Stimulated activated CD4-positive, alpha-beta T cell treated with anti-CD3 and anti-CD28 coated beads, Interleukin-1b, Interleukin-23, amount 100 ng/mL, for 48 hours (primary cell): Measurements from ENCODE around the gene TRIM72.
"Not testable (repeated sequence)": the region's sequence is repeated elsewhere in the genome, so short reads cannot be mapped to it uniquely, and the experiment has no call there.

Experiments used
- DNase-seq: peaks from one replicate; pipeline ENCODE4 v3.0.0-alpha.2; 2020

Gene TRIM72

GRCh38 chr16:31191697-31192428 is 22.1 kb upstream of the TRIM72 start:
- no peak for DNase-seq

- DNase-seq = no peak
These were observed 20.9 kb upstream of the TRIM72 start for GRCh38 chr16:31192856-31193642.

- no peak for DNase-seq
These were observed 20.0 kb upstream of the TRIM72 start for GRCh38 chr16:31193874-31194273.

- no peak for DNase-seq
These were observed 19.0 kb upstream of the TRIM72 start for GRCh38 chr16:31194898-31195297.

- DNase-seq = not testable (repeated sequence)
These were observed 18.1 kb upstream of the TRIM72 start for GRCh38 chr16:31195861-31196260.

- no peak for DNase-seq
These were observed 17.4 kb upstream of the TRIM72 start for GRCh38 chr16:31196324-31197088.

- DNase-seq = no peak
These were observed 15.6 kb upstream of the TRIM72 start for GRCh38 chr16:31198207-31198882.

GRCh38 chr16:31199430-31200041 is 14.4 kb upstream of the TRIM72 start:
- no peak for DNase-seq

- not testable (repeated sequence) for DNase-seq
These were observed 13.8 kb upstream of the TRIM72 start for GRCh38 chr16:31200111-31200510.

- peak; percentile 63 for DNase-seq
These were observed 12.9 kb upstream of the TRIM72 start for GRCh38 chr16:31200821-31201568.

- no peak for DNase-seq
These were observed 12.1 kb upstream of the TRIM72 start for GRCh38 chr16:31201582-31202413.

- no peak for DNase-seq
These were observed 11.2 kb upstream of the TRIM72 start, which contains the start of gene PYCARD for GRCh38 chr16:31202414-31203375. TSS of gene PYCARD (minus strand) at chr16:31202760. CDS start at chr16:31202690, 70 bp downstream.

- no peak for DNase-seq
These were observed 8.8 kb upstream of the TRIM72 start for GRCh38 chr16:31204871-31205666.

GRCh38 chr16:31206776-31207175 is 7.1 kb upstream of the TRIM72 start:
- DNase-seq = no peak

GRCh38 chr16:31213342-31213741 is 577 bp upstream of the TRIM72 start:
- no peak for DNase-seq

- DNase-seq = no peak
These were observed 878 bp downstream of the TRIM72 start for GRCh38 chr16:31214708-31215286.

- no peak for DNase-seq
These were observed 1.6 kb downstream of the TRIM72 start for GRCh38 chr16:31215287-31216162.
